Measurements from ENCODE around the gene SLC13A4.

GRCh38 chr7:135768064-135768463 is 40.1 kb upstream of the SLC13A4 start:
- TF ChIP-seq CTCF (IDR thresholded peaks at IDR 0.05; ENCODE audit: low read length) (no peak), EZH2 (IDR thresholded peaks at IDR 0.05; ENCODE audit: borderline replicate concordance, low read length) (no peak)
